Erythroblast (primary cell): Measurements from ENCODE around the gene GPT2.

Experiments
- GATA1 ChIP-seq: IDR thresholded peaks from 2 replicates; pipeline ENCODE4 v1.6.1; 2011; ENCODE audit warnings: low read depth, mild to moderate bottlenecking, control low read depth, low read length, moderate library complexity
- POLR2A ChIP-seq: IDR thresholded peaks from 2 replicates; pipeline ENCODE4 v1.6.1; 2011; ENCODE audit warnings: mild to moderate bottlenecking, low read length

DNA sequence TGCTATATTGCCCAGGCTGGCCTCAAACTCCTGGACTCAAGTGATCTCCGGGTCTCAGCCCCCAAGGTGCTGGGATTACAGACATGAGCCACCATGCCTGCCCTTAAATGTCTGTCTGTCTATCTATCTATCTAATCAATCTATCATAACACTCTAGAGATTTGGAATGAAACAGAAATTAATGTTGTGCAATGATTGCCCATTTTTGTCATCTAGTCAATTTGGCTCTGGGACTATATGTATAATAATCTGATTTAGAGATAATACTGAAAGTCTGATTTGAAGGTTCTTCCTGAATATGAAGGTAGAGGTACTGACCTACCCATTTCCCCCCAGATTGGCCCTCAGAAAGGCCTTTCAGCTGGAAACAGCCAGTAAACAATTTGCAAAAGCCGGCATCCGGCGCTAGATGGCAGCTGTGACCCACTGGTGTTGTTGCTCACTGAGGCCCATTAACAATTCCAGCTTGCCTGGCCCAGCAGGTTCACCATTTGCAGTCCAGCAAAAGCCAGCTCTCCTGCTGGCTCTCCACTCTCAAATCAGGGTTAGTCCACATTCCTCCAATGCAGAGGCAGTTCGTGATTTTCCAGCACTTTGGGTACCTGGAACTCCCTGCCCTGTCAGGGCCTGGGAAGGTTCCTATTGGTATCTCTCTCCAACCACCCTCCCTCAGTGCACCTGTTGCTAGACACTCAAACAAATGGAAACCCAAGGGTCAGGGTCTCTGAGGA is 30.3 kb upstream of the GPT2 start:
- TF ChIP-seq POLR2A (no peak), GATA1 (no peak)
